GM13976 (cell line): Measurements from ENCODE around the gene NCAM1.

Source experiments
- DNase-seq: peaks from one replicate; pipeline ENCODE4 v3.0.0; 2012; ENCODE audit warnings: low spot score
- CTCF ChIP-seq: IDR thresholded peaks from 2 replicates; pipeline ENCODE4 v1.5.1; 2012; ENCODE audit warnings: borderline replicate concordance, mild to moderate bottlenecking; ENCODE audit not compliant: insufficient read depth; ENCODE audit errors: extremely low read depth, missing control alignments, control extremely low read depth
- in situ Hi-C: fragments of 300-500 bp; cut with MboI; formaldehyde crosslinking; loops from one replicate; pipeline ENCODE4 v1.12.0; 2022; ENCODE audit warnings: low sequenced_read_pairs, mixed read lengths, inconsistent platforms; ENCODE audit not compliant: unreplicated experiment

The NCAM1 gene

GRCh38 chr11:113173126-113173525 is 211.9 kb downstream of the NCAM1 start:
- TF ChIP-seq CTCF: no peak
- in situ Hi-C loops: no loop called here
- DNase-seq: no peak

- in situ Hi-C loops: no loop called here
- TF ChIP-seq CTCF: no peak
- DNase-seq: no peak
These were observed 213.7 kb downstream of the NCAM1 start for GRCh38 chr11:113174882-113175281.

GRCh38 chr11:113176599-113177360 is 215.6 kb downstream of the NCAM1 start:
- TF ChIP-seq CTCF: no peak
- in situ Hi-C loops: no loop called here
- no peak for DNase-seq

- no peak for TF ChIP-seq CTCF
- in situ Hi-C loops: no loop called here
- no peak for DNase-seq
These were observed 216.5 kb downstream of the NCAM1 start for GRCh38 chr11:113177671-113178070.

GRCh38 chr11:113178381-113179070 is 217.3 kb downstream of the NCAM1 start:
- in situ Hi-C loops: no loop called here
- no peak for TF ChIP-seq CTCF
- DNase-seq: no peak

- no peak for DNase-seq
- TF ChIP-seq CTCF: no peak
- in situ Hi-C loops: no loop called here
These were observed 218.0 kb downstream of the NCAM1 start for GRCh38 chr11:113179181-113179704.
